ENCODE data around the gene OXT. TPM values are rescaled to one million over a fixed set of nuclear protein-coding genes. Genes with fewer than 3 reads are reported as not detected.

OXT gene
- total and polyA plus RNA-seq, 5 donors from 2014 or later = 0.50 to 0.83 (median 0.61) TPM; not detected in 2

DNA sequence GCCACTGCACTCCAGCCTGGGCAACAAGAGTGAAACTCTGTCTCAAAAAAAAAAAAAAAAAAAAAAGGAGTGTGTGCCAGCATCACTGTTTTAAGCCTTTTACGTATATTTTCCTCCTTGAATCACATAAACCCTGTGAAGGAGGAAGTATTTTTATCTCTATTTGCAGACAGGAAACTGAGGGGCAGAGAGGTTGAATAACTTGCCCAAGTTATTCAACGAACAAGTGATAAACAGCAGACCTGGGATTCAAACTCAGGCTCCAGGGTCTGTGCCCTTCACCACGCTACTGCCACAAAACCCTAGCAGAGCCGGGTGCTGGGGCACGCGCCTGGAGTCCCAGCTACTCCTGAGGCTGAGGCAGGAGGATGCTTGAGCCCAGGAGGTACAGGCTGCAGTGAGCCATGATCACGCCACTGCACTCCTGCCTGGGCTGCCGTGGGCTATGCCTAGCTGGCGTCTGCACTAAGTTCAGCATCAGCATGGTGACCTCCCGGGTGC, 22.5 kb downstream of the OXT start:
- H3K27me3 ChIP-seq (ENCODE audit: control insufficient read depth, insufficient read depth, low read length) = no peaks in the 10 kb centered on the region
- Mint-ChIP-seq H3K27me3 (peaks cover 41% of the 10 kb centered on the region), H3K4me3 (peak overlapping the region; percentile 82 to 96 (median 88)), H3K4me1 (peaks cover 9 to 43% (median 19%) of the 10 kb centered on the region in 4 donors), H3K9me3 (peaks cover 0 to 2% (median 0%) of the 10 kb centered on the region in 7 donors), H3K36me3 (no peaks in the 10 kb centered on the region), H3K27ac (peak overlapping the region; percentile 90 to 99 (median 98))
- no peaks in the 10 kb centered on the region for H3K36me3 ChIP-seq (ENCODE audit: control insufficient read depth, insufficient read depth, low read length)
- H3K4me3 ChIP-seq (ENCODE audit: low read depth, low read length) = no peak overlapping the region
- peaks cover 33% of the 10 kb centered on the region for H3K4me1 ChIP-seq (ENCODE audit: control insufficient read depth, insufficient read depth, low read length, poor library complexity, severe bottlenecking)
- H3K27ac ChIP-seq (ENCODE audit: insufficient read depth, low read length, poor library complexity, severe bottlenecking) = peak overlapping the region; percentile 88
- ATAC-seq (ENCODE audit: low read depth in 2 of 2) (peak; percentile 61), DNase-seq (peak in 2 of 3 donors; percentile 71 to 72)
- no peaks in the 10 kb centered on the region for H3K9me3 ChIP-seq (ENCODE audit: control insufficient read depth in 2 of 2, low read length in 2 of 2)

DNA sequence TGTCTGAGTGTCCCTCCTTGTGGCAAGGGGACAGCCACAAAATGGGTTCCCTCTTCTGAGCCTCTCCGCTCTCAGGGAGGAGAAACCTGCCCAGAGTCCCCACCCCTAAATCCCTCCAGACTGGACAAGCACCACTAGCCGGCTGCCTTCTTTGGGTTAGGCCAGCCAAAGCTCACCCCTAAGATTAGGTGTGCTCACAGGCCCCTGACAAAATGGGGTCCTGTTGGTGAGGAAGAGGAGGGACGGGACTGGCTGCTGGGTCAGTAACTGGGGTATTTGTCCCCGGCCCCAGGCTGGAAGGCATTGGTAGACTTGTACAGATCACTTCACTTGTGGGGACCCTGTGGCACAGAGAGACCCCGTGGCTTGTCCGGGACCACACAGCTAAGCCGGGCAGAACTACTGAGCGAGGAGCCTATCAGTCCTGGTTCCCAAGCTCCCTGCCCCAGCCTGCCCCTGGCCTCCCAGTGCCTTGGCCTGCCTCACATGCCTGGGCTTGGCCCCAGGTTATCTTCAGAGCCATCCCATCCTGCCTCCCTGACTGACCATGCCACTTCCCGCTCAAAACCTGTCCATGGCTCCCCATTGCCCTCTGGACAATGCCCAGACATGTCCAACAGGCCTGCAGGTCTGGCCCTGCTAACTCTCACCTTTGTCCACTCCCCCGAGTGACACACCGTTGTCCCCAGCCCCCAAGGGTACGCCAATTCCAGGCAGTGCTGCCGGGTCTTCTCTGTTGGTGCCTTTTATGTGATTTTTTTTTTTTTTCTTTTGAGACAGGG, 23.6 kb downstream of the OXT start:
- H3K4me3 Mint-ChIP-seq = peak overlapping the region in 2 of 4 donors; percentile 35 to 47
- peak overlapping the region; percentile 38 to 99 (median 88) for H3K27ac Mint-ChIP-seq
- no peaks in the 10 kb centered on the region for H3K36me3 ChIP-seq (ENCODE audit: control insufficient read depth, insufficient read depth, low read length)
- DNase-seq (no peak), ATAC-seq (ENCODE audit: low read depth in 2 of 2) (no peak)
- H3K4me1 ChIP-seq (ENCODE audit: control insufficient read depth, insufficient read depth, low read length, poor library complexity, severe bottlenecking) = peaks cover 33% of the 10 kb centered on the region
- H3K9me3 Mint-ChIP-seq = no peaks in the 10 kb centered on the region
- H3K4me3 ChIP-seq (ENCODE audit: low read depth, low read length) = no peak overlapping the region
- peak overlapping the region; percentile 88 for H3K27ac ChIP-seq (ENCODE audit: insufficient read depth, low read length, poor library complexity, severe bottlenecking)
- peaks cover 7 to 37% (median 17%) of the 10 kb centered on the region in 4 donors for H3K4me1 Mint-ChIP-seq
- no peaks in the 10 kb centered on the region for H3K36me3 Mint-ChIP-seq
- no peaks in the 10 kb centered on the region for H3K27me3 ChIP-seq (ENCODE audit: control insufficient read depth, insufficient read depth, low read length)
- H3K9me3 ChIP-seq (ENCODE audit: control insufficient read depth in 2 of 2, low read length in 2 of 2) = no peaks in the 10 kb centered on the region
- H3K27me3 Mint-ChIP-seq = peaks cover 30% of the 10 kb centered on the region

DNA sequence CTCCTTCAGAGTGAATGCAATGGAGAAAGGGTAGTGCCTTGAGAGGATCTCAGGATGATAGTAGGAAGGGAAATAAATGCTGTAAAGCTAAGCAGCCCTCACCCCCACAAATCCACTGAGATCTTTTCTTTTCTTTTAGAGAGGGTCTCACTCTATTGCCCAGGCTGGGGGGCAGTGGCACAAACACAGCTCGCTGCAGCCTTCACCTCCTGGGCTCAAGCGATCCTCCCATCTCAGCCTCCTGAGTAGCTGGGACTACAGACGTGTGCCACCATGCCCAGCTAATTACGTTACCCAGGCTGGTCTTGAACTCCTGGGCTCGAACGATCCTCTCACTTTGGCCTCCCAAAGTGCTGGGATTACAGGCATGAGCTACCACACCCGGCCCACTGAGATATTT, 29.1 kb downstream of the OXT start:
- ATAC-seq (ENCODE audit: low read depth in 2 of 2) = no peak

DNA sequence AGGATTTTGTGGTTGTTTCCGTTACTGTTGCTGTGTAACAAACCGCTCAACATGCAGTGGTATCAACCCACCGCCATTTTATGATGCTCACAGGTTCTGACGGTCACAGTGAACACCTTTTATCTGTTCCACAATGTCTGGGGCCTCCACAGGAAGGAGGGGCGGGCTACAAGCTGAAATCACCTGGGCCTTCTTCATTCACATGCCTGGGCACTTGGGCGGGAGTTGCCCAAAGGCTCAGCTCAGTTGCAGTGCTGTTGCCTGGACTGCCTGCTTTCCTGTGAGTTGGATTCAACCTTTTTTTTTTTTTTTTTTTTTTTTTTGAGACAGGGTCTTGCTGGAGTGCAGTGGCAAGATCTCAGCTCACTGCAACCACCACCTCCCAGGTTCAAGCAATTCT, 29.8 kb downstream of the OXT start:
- no peaks in the 10 kb centered on the region for H3K9me3 Mint-ChIP-seq
- peaks cover 10 to 29% (median 16%) of the 10 kb centered on the region in 4 donors for H3K4me1 Mint-ChIP-seq
- H3K27me3 Mint-ChIP-seq = no peaks in the 10 kb centered on the region
- no peak overlapping the region for H3K4me3 Mint-ChIP-seq
- no peak for DNase-seq
- H3K36me3 Mint-ChIP-seq = no peaks in the 10 kb centered on the region
- Histone ChIP-seq H3K36me3 (ENCODE audit: control insufficient read depth, insufficient read depth, low read length) (no peaks in the 10 kb centered on the region), H3K9me3 (ENCODE audit: control insufficient read depth in 2 of 2, low read length in 2 of 2) (no peaks in the 10 kb centered on the region), H3K27me3 (ENCODE audit: control insufficient read depth, insufficient read depth, low read length) (no peaks in the 10 kb centered on the region), H3K4me1 (ENCODE audit: control insufficient read depth, insufficient read depth, low read length, poor library complexity, severe bottlenecking) (peaks cover 20% of the 10 kb centered on the region), H3K27ac (ENCODE audit: insufficient read depth, low read length, poor library complexity, severe bottlenecking) (no peak overlapping the region), H3K4me3 (ENCODE audit: low read depth, low read length) (no peak overlapping the region)
- no peak for ATAC-seq (ENCODE audit: low read depth in 2 of 2)
- H3K27ac Mint-ChIP-seq = peak overlapping the region in 2 of 3 donors; percentile 74 to 80

More for the DNA sequence above, 29.1 kb downstream of the OXT start:
- Mint-ChIP-seq H3K4me1 (peaks cover 10 to 33% (median 16%) of the 10 kb centered on the region in 4 donors), H3K4me3 (peak overlapping the region in 2 of 4 donors; percentile 8 to 30), H3K27ac (peak overlapping the region in 2 of 3 donors; percentile 67 to 80), H3K9me3 (no peaks in the 10 kb centered on the region), H3K36me3 (no peaks in the 10 kb centered on the region), H3K27me3 (peaks cover 5% of the 10 kb centered on the region)
- Histone ChIP-seq H3K27ac (ENCODE audit: insufficient read depth, low read length, poor library complexity, severe bottlenecking) (no peak overlapping the region), H3K36me3 (ENCODE audit: control insufficient read depth, insufficient read depth, low read length) (no peaks in the 10 kb centered on the region), H3K9me3 (ENCODE audit: control insufficient read depth in 2 of 2, low read length in 2 of 2) (no peaks in the 10 kb centered on the region), H3K4me3 (ENCODE audit: low read depth, low read length) (no peak overlapping the region), H3K27me3 (ENCODE audit: control insufficient read depth, insufficient read depth, low read length) (no peaks in the 10 kb centered on the region), H3K4me1 (ENCODE audit: control insufficient read depth, insufficient read depth, low read length, poor library complexity, severe bottlenecking) (peaks cover 20% of the 10 kb centered on the region)
- DNase-seq = no peak

DNA sequence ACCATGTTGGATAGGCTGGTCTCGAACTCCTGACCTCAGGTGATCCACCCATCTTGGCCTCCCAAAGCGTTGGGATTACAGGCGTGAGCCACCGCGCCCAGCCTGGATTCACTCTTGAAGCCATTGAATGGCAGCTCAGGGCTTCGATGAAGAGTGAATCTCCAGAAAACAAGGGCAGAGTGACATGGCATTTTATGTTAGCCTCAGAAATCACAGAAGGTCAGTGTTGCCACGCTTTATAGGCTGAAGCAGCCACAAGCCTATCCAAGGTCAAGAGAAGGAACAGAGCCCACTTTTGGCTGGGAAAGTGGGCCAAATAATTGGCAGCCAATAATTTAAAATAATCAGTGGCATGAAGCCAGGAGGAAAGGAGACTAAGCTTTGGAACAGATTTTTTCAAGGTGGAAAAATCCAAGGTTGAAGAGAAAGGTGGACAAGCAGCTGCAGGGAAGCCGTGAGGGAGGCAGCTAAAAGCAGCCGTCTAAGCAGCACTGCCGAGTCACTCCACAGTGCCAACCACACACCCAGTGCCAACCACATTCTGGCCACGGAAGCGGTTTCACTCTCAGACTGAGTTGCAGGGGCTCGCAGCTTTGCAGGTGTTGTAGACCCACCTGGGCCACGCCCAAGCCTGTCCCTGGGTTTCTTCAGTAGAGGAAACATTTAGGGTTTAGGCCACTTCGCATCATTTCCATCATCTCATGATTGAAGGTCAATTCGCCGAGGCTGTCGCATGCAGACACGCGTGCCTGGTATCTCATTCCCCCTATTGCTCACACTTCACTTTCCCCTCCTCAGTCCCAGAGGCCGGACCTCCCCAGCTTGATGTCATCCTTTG, 30.5 kb downstream of the OXT start:
- Histone ChIP-seq H3K27ac (ENCODE audit: insufficient read depth, low read length, poor library complexity, severe bottlenecking) (no peak overlapping the region), H3K9me3 (ENCODE audit: control insufficient read depth in 2 of 2, low read length in 2 of 2) (no peaks in the 10 kb centered on the region), H3K4me1 (ENCODE audit: control insufficient read depth, insufficient read depth, low read length, poor library complexity, severe bottlenecking) (peaks cover 20% of the 10 kb centered on the region), H3K36me3 (ENCODE audit: control insufficient read depth, insufficient read depth, low read length) (no peaks in the 10 kb centered on the region), H3K27me3 (ENCODE audit: control insufficient read depth, insufficient read depth, low read length) (no peaks in the 10 kb centered on the region), H3K4me3 (ENCODE audit: low read depth, low read length) (peak overlapping the region; percentile 42)
- H3K4me1 Mint-ChIP-seq = peaks cover 10 to 29% (median 16%) of the 10 kb centered on the region in 4 donors
- H3K36me3 Mint-ChIP-seq = no peaks in the 10 kb centered on the region
- DNase-seq (peak; percentile 27 to 89 (median 48)), ATAC-seq (ENCODE audit: low read depth in 2 of 2) (peak; percentile 83 to 89)
- peak overlapping the region; percentile 79 to 89 (median 80) for H3K27ac Mint-ChIP-seq
- H3K4me3 Mint-ChIP-seq = peak overlapping the region; percentile 2 to 62 (median 40)
- H3K9me3 Mint-ChIP-seq = no peaks in the 10 kb centered on the region
- H3K27me3 Mint-ChIP-seq = no peaks in the 10 kb centered on the region

DNA sequence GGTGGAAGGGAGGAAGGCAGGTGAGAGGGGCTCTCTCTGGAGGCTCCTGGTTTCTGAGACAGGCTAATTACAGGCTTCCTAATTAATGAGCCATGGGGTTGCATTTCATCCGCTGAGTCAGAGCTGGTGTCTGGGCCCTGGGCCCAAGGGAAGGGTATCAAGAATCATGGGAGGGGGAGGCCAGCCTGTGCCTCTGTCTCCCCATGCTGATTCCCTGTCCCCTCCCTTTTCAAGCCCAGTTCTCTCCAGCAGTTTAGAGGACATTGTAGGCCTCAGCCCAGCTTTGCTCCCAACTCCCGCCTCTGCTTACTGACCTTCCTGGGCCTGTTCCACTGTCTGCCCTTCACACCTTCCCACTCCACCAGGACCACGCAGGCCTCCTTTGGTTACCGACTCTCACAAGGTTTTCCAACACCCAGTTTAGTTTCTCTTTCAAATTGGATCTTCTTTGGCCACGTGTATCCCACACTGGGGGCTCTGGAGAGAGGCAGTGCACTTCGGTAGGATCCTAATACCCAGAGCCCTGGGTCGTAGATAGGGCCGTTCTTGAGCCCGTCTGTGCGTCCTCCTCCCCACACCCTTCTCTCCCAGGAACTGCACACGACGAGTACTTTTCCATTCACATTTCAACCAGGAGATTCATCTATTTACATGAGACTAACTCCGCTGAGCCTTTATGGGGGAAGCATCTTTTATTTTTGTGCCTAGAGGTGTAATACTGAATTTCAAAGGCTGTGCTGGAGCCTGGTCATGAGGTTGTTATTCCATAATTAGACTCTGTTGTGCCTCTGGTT, 31.4 kb downstream of the OXT start:
- Mint-ChIP-seq H3K36me3 (no peaks in the 10 kb centered on the region), H3K27ac (peak overlapping the region; percentile 38 to 89 (median 80)), H3K9me3 (no peaks in the 10 kb centered on the region), H3K4me3 (peak overlapping the region; percentile 2 to 62 (median 40)), H3K4me1 (peaks cover 10 to 29% (median 16%) of the 10 kb centered on the region in 4 donors), H3K27me3 (no peaks in the 10 kb centered on the region)
- H3K9me3 ChIP-seq (ENCODE audit: control insufficient read depth in 2 of 2, low read length in 2 of 2) = no peaks in the 10 kb centered on the region
- no peak for ATAC-seq (ENCODE audit: low read depth in 2 of 2)
- H3K27ac ChIP-seq (ENCODE audit: insufficient read depth, low read length, poor library complexity, severe bottlenecking) = no peak overlapping the region
- DNase-seq = no peak
- no peaks in the 10 kb centered on the region for H3K36me3 ChIP-seq (ENCODE audit: control insufficient read depth, insufficient read depth, low read length)
- H3K4me3 ChIP-seq (ENCODE audit: low read depth, low read length) = peak overlapping the region; percentile 42
- no peaks in the 10 kb centered on the region for H3K27me3 ChIP-seq (ENCODE audit: control insufficient read depth, insufficient read depth, low read length)
- H3K4me1 ChIP-seq (ENCODE audit: control insufficient read depth, insufficient read depth, low read length, poor library complexity, severe bottlenecking) = peaks cover 20% of the 10 kb centered on the region
